Activated naive CD4-positive, alpha-beta T cell treated with anti-CD3 and anti-CD28 coated beads for 36 hours (primary cell): ENCODE data around the gene LVRN. TPM values are rescaled to one million over a fixed set of nuclear protein-coding genes. Genes with fewer than 3 reads are reported as not detected.

Experiments used
- total RNA-seq, 2 experiments: library from RNA; stranded (reverse); gene quantifications; one replicate each; pipeline ENCODE4 v1.2.3, GENCODE V29; 2021

The LVRN gene
- total RNA-seq, 2 experiments from 2014 or later, result not detected

Other genes with a start within 250 kb of the LVRN start
- under 1 TPM; 0.57 to 0.67 TPM for gene CDO1, start 145.8 kb upstream of the LVRN start, total RNA-seq
- gene ATG12, start 120.9 kb upstream of the LVRN start, total RNA-seq, result 10 to 100 TPM; 39.1 to 41.3 TPM
- gene AP3S1, start 120.5 kb upstream of the LVRN start, total RNA-seq, result 10 to 100 TPM; 56.6 to 57.8 TPM
- gene ARL14EPL, start 70.0 kb downstream of the LVRN start, total RNA-seq, result not detected
- gene COMMD10, start 122.5 kb downstream of the LVRN start, total RNA-seq, result 10 to 100 TPM; 30.0 to 30.9 TPM